ENCODE data around the gene TBL2.
"Not testable (repeated sequence)": the region's sequence is repeated elsewhere in the genome, so short reads cannot be mapped to it uniquely, and the experiment has no call there.

Gene TBL2

GRCh38 chr7:73610105-73610504, 31.7 kb upstream of the TBL2 start:
- ATAC-seq: no peak
- TF ChIP-seq PPARA (CRISPR knock-in tag; IDR thresholded peaks at IDR 0.05; ENCODE audit: borderline replicate concordance) (no peak), ZNF70 (CRISPR knock-in tag; IDR thresholded peaks at IDR 0.05) (no peak), TSHZ2 (CRISPR knock-in tag; IDR thresholded peaks at IDR 0.05) (no peak), OSR1 (CRISPR knock-in tag; IDR thresholded peaks at IDR 0.05) (no peak), PATZ1 (CRISPR knock-in tag; IDR thresholded peaks at IDR 0.05; ENCODE audit: borderline replicate concordance) (no peak), RARB (CRISPR knock-in tag; IDR thresholded peaks at IDR 0.05) (no peak)

GRCh38 chr7:73607692-73607983, 29.3 kb upstream of the TBL2 start:
- ATAC-seq: not testable (repeated sequence)

GRCh38 chr7:73606801-73607691, 28.7 kb upstream of the TBL2 start:
- TF ChIP-seq TCF4 (CRISPR knock-in tag; IDR thresholded peaks at IDR 0.05; ENCODE audit: borderline replicate concordance): no peak
- no peak for TF ChIP-seq ZNF70 (CRISPR knock-in tag; IDR thresholded peaks at IDR 0.05)
- TF ChIP-seq TOX (CRISPR knock-in tag; IDR thresholded peaks at IDR 0.05; ENCODE audit: borderline replicate concordance): no peak
- no peak for TF ChIP-seq ARNTL (CRISPR knock-in tag; IDR thresholded peaks at IDR 0.05; ENCODE audit: borderline replicate concordance, low read depth)
- no peak for TF ChIP-seq CREB5 (CRISPR knock-in tag; IDR thresholded peaks at IDR 0.05; ENCODE audit: low read depth)
- no peak for TF ChIP-seq RARB (CRISPR knock-in tag; IDR thresholded peaks at IDR 0.05)
- TF ChIP-seq SNAI2 (CRISPR knock-in tag; IDR thresholded peaks at IDR 0.05): no peak
- no peak for TF ChIP-seq ZC3H10 (CRISPR knock-in tag; IDR thresholded peaks at IDR 0.05)
- no peak for TF ChIP-seq ZFP30 (CRISPR knock-in tag; IDR thresholded peaks at IDR 0.05)
- ATAC-seq: peak; percentile 88

- no peak for TF ChIP-seq ARNTL (CRISPR knock-in tag; IDR thresholded peaks at IDR 0.05; ENCODE audit: borderline replicate concordance, low read depth)
- TF ChIP-seq ESRRG (CRISPR knock-in tag; IDR thresholded peaks at IDR 0.05): no peak
- TF ChIP-seq ZNF70 (CRISPR knock-in tag; IDR thresholded peaks at IDR 0.05): no peak
- TF ChIP-seq OSR1 (CRISPR knock-in tag; IDR thresholded peaks at IDR 0.05): no peak
- TF ChIP-seq TCF4 (CRISPR knock-in tag; IDR thresholded peaks at IDR 0.05; ENCODE audit: borderline replicate concordance): no peak
- TF ChIP-seq ZNF8 (CRISPR knock-in tag; IDR thresholded peaks at IDR 0.05): no peak
- TF ChIP-seq PATZ1 (CRISPR knock-in tag; IDR thresholded peaks at IDR 0.05; ENCODE audit: borderline replicate concordance): no peak
- TF ChIP-seq TOX (CRISPR knock-in tag; IDR thresholded peaks at IDR 0.05; ENCODE audit: borderline replicate concordance): no peak
- TF ChIP-seq ZNF565 (CRISPR knock-in tag; conservative IDR thresholded peaks at IDR 0.05; ENCODE audit: low read depth): no peak
- no peak for TF ChIP-seq CSRNP3 (CRISPR knock-in tag; IDR thresholded peaks at IDR 0.05)
- no peak for TF ChIP-seq CSDC2 (CRISPR knock-in tag; IDR thresholded peaks at IDR 0.05)
- TF ChIP-seq PPARA (CRISPR knock-in tag; IDR thresholded peaks at IDR 0.05; ENCODE audit: borderline replicate concordance): no peak
- no peak for ATAC-seq
Measured at GRCh38 chr7:73605601-73606220, 27.3 kb upstream of the TBL2 start.
